ENCODE results near the gene PLEKHM3.

DNA sequence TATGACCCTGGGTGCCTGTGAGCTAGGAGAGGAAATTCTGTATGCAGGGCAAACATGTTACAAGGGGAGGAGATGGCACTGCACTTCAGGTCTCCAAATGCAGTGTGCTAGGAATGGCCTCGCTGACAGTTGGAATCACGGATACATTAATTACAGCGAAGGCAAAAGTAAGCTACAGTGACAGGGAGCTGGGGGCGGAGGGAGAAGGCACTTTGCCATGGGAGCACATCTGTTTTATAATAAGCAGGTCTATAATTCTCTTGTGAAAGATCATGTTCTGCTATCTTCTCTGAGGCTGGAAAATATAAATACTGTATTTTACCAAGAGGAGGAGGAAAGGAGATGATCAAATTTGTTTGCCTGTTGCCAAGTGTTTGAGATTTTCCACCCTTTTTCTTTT is 199.3 kb downstream of the PLEKHM3 start:
- TF ChIP-seq LEF1 (IDR thresholded peaks at IDR 0.05; ENCODE audit: borderline replicate concordance) (no peak), ARNT (IDR thresholded peaks at IDR 0.05) (no peak), HDGF (IDR thresholded peaks at IDR 0.05; ENCODE audit: borderline replicate concordance) (no peak), FOXM1 (IDR thresholded peaks at IDR 0.05; ENCODE audit: borderline replicate concordance) (no peak), L3MBTL2 (conservative IDR thresholded peaks at IDR 0.05) (no peak), BHLHE40 (IDR thresholded peaks at IDR 0.05; ENCODE audit: borderline replicate concordance) (no peak), FOXK2 (IDR thresholded peaks at IDR 0.05) (no peak), FOXA1 (IDR thresholded peaks at IDR 0.05) (no peak), NFRKB (IDR thresholded peaks at IDR 0.05) (no peak), SP1 (IDR thresholded peaks at IDR 0.05) (no peak), SUZ12 (IDR thresholded peaks at IDR 0.05) (no peak)
- TF ChIP-seq, protein P1, sequence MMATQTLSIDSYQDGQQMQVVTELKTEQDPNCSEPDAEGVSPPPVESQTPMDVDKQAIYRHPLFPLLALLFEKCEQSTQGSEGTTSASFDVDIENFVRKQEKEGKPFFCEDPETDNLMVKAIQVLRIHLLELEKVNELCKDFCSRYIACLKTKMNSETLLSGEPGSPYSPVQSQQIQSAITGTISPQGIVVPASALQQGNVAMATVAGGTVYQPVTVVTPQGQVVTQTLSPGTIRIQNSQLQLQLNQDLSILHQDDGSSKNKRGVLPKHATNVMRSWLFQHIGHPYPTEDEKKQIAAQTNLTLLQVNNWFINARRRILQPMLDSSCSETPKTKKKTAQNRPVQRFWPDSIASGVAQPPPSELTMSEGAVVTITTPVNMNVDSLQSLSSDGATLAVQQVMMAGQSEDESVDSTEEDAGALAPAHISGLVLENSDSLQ (IDR thresholded peaks at IDR 0.05): no peak

Data from HEK293T (cell line).